ENCODE data around the gene APOL3.

APOL3 gene

DNA sequence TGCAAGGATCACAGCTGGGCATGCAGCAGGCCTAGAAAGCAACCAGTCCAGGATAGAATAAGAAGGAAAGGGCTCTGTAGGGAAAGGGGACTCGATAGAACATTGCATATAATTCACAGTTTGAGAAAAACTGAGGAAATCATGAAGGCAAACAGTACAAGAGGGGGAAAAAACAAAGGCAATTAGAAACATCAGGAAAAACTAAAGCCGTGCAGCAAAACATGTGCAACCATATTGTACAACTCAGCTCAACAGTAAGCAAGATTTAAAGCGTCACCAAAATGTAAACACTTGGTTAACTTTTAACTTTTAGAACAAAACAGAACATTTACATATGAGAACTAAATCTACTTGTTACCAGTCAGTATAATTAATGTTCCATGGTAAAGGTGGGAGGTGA is 8.5 kb downstream of the APOL3 start:
- DNase-seq (ENCODE audit: low read depth, low spot score): no peak
- in situ Hi-C loops (cut with HindIII; ENCODE audit: low sequenced_read_pairs): no loop called here
- TF ChIP-seq, protein P1, sequence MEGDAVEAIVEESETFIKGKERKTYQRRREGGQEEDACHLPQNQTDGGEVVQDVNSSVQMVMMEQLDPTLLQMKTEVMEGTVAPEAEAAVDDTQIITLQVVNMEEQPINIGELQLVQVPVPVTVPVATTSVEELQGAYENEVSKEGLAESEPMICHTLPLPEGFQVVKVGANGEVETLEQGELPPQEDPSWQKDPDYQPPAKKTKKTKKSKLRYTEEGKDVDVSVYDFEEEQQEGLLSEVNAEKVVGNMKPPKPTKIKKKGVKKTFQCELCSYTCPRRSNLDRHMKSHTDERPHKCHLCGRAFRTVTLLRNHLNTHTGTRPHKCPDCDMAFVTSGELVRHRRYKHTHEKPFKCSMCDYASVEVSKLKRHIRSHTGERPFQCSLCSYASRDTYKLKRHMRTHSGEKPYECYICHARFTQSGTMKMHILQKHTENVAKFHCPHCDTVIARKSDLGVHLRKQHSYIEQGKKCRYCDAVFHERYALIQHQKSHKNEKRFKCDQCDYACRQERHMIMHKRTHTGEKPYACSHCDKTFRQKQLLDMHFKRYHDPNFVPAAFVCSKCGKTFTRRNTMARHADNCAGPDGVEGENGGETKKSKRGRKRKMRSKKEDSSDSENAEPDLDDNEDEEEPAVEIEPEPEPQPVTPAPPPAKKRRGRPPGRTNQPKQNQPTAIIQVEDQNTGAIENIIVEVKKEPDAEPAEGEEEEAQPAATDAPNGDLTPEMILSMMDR (IDR thresholded peaks at IDR 0.05; ENCODE audit: low read depth, low read length): no peak
- H3K4me3 ChIP-seq (ENCODE audit: low read depth, low read length): no peak overlapping the region

DNA sequence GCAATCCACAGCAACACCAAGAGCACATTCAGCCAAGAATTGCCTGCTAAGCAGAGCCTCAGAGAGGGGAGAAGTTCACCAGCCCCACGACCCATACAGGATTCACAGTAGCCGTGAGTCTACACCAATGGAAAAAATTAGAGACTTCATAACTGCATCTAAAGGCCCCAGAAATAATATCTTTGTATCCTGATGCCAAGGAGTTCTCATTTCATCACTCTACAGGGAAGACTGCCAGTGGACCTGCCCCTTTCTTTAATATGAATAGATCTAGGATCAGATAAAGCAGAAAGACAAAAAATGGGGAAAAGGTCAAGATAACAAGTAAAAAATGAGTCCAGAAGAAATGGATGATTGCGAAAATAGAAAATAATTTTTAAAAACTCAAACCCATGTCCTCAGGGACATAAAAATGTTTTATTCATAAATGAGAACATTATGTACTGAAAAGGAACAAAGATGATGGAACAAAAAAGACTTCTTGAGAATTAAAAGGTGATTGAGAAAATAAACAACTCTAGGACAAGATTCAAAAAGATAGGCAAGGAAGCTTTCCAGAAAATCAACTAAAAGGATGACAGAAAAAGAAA is 9.5 kb downstream of the APOL3 start:
- no peak for DNase-seq (ENCODE audit: low read depth, low spot score)
- in situ Hi-C loops (cut with HindIII; ENCODE audit: low sequenced_read_pairs): no loop called here
- H3K4me3 ChIP-seq (ENCODE audit: low read depth, low read length): no peak overlapping the region
- TF ChIP-seq, protein P1 (IDR thresholded peaks at IDR 0.05; ENCODE audit: low read depth, low read length): no peak

DNA sequence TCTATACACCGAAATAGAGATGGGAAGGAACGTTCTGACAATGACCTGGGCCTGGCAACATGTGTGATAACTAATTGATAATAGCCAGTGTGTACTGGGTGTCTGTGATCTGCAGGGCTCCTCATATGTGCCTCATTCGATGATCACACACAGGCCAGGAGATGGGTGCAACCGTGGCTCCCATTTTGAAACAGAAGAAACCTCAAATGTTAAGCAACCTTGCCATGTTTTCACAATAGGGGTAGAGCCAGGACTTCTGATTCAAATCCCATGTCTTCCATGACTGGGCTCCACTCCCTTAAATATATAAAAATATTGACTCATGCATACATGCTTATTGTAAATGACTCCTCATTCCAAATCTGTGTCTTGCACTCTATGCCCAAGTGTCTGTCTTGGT is 11.1 kb downstream of the APOL3 start:
- no peak overlapping the region for H3K4me3 ChIP-seq (ENCODE audit: low read depth, low read length)
- TF ChIP-seq, protein P1 (IDR thresholded peaks at IDR 0.05; ENCODE audit: low read depth, low read length): no peak
- in situ Hi-C loops (cut with HindIII; ENCODE audit: low sequenced_read_pairs): no loop called here
- DNase-seq (ENCODE audit: low read depth, low spot score): no peak

DNA sequence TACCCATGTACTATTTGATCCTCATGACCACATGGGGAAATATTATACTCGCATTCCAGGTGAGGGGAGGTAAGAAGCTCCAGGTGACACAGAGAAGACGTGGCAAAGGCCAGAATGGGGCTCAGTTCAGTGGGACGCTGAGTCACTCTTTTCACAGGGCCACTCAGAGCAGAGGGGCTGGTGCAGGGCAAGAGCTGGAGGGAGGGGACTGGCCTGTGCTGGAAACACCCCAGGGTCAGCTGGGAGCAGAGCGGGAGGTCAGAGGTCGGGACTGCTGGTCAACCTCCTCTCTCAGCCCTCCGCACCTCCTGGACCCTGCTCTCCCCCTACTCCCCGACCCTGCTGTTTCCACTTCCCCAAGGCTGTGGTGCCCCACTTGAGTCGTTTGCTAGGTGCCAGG is 12.1 kb downstream of the APOL3 start:
- DNase-seq (ENCODE audit: low read depth, low spot score): no peak
- TF ChIP-seq, protein P1 (IDR thresholded peaks at IDR 0.05; ENCODE audit: low read depth, low read length): no peak
- in situ Hi-C loops (cut with HindIII; ENCODE audit: low sequenced_read_pairs): no loop called here
- no peak overlapping the region for H3K4me3 ChIP-seq (ENCODE audit: low read depth, low read length)

DNA sequence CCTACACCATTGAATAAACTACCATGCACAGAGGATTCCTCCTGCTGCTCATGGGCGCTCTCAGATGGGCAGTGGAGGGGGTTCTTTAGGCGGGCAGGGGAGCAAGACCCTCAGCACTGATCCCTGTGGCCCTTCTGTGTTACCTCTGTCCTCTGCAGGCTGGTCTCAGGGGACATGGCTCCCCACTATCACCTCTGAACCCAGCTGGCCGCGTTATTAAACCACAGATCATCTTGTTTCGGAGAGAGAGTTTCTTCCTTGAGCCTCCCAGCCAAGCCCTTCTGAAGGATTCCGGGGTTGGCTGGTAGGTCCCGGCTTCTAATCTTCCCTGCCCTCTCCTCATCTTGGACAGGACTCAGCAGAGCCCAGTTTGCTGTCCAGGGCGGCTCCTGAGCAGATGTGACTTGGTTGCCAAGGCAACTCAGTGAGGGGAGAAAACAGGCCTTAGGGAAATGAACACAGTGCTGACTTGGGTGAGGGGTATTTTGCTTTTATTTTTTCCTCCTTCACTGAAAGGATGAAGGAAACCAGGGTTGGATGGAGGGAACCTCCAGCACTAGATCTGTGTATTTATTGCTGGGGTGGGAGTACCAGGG is 13.3 kb downstream of the APOL3 start:
- in situ Hi-C loops (cut with HindIII; ENCODE audit: low sequenced_read_pairs): no loop called here
- TF ChIP-seq, protein P1 (IDR thresholded peaks at IDR 0.05; ENCODE audit: low read depth, low read length): no peak

DNA sequence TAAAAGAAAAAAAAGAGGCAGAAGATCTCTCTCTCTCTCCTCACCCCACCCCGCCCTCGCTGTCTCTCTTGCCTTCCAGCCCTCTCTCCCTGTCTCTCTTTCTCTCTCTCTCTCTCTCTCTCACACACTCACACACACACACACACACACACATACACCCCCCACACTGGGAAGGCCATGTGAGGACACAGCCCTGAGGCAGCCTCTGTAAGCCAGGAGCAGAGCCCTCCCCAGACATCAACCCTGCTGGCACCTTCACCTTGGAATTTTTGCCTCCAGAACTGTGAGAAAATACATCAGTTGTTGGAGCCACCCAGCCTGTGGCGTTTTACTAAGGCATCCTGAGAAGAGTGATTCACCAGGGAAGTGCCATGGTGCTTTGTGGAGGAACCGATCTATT is 14.7 kb downstream of the APOL3 start:
- in situ Hi-C loops (cut with HindIII; ENCODE audit: low sequenced_read_pairs): no loop called here
- H3K4me3 ChIP-seq (ENCODE audit: low read depth, low read length): no peak overlapping the region
- DNase-seq (ENCODE audit: low read depth, low spot score): no peak
- TF ChIP-seq, protein P1 (IDR thresholded peaks at IDR 0.05; ENCODE audit: low read depth, low read length): no peak

More for the DNA sequence above, 13.3 kb downstream of the APOL3 start:
- DNase-seq (ENCODE audit: low read depth, low spot score): no peak
- H3K4me3 ChIP-seq (ENCODE audit: low read depth, low read length): no peak overlapping the region

Measured in astrocyte of the spinal cord (primary cell).